ENCODE data around the gene HIVEP2.
"Not testable (repeated sequence)": the region's sequence is repeated elsewhere in the genome, so short reads cannot be mapped to it uniquely, and the experiment has no call there.

HIVEP2 gene, protein sequence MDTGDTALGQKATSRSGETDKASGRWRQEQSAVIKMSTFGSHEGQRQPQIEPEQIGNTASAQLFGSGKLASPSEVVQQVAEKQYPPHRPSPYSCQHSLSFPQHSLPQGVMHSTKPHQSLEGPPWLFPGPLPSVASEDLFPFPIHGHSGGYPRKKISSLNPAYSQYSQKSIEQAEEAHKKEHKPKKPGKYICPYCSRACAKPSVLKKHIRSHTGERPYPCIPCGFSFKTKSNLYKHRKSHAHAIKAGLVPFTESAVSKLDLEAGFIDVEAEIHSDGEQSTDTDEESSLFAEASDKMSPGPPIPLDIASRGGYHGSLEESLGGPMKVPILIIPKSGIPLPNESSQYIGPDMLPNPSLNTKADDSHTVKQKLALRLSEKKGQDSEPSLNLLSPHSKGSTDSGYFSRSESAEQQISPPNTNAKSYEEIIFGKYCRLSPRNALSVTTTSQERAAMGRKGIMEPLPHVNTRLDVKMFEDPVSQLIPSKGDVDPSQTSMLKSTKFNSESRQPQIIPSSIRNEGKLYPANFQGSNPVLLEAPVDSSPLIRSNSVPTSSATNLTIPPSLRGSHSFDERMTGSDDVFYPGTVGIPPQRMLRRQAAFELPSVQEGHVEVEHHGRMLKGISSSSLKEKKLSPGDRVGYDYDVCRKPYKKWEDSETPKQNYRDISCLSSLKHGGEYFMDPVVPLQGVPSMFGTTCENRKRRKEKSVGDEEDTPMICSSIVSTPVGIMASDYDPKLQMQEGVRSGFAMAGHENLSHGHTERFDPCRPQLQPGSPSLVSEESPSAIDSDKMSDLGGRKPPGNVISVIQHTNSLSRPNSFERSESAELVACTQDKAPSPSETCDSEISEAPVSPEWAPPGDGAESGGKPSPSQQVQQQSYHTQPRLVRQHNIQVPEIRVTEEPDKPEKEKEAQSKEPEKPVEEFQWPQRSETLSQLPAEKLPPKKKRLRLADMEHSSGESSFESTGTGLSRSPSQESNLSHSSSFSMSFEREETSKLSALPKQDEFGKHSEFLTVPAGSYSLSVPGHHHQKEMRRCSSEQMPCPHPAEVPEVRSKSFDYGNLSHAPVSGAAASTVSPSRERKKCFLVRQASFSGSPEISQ (N-terminal part only)

DNA sequence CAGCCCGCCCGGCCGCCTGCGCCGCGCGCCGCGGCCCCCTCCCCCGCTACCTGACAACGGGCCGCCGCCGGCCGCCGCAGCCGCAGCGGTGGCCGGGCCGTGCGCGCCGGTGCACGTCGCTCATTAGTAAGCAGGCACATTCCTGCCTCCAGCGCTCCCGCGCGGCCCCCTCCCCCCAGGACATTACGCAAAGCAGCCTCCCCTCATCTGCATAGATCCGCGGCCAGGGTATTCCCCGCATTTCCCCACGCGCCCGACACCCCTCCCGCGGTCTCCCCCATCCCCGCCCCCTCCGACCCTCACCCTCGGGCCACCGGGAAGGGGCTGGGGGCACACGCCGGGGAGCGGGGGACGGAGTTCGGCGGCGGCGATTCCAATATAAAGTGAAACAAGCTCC is at the start of gene HIVEP2:
Gene HIVEP2, minus strand, starts transcription at position 128 of the 397 bp plus-strand sequence. CDS start 170,438 bp downstream, outside the sequence.
- H3K36me3 Mint-ChIP-seq (ENCODE audit: low read depth): no peaks in the 10 kb centered on the region

GRCh38 chr6:142993977-142994376 is 49.0 kb upstream of the HIVEP2 start:
- Mint-ChIP-seq H3K9me3 (peaks cover 5% of the 10 kb centered on the region), H3K27me3 (ENCODE audit: low read depth) (peaks cover 6% of the 10 kb centered on the region), H3K4me3 (no peak overlapping the region), H3K36me3 (ENCODE audit: low read depth) (no peaks in the 10 kb centered on the region), H3K27ac (no peak overlapping the region), H3K4me1 (ENCODE audit: low read depth) (no peaks in the 10 kb centered on the region)
- DNase-seq (ENCODE audit: low spot score): no peak

More for the DNA sequence above, at the start of gene HIVEP2:
- Mint-ChIP-seq H3K9me3 (no peaks in the 10 kb centered on the region), H3K4me3 (peak within 1 kb of the TSS; percentile 99), H3K4me1 (ENCODE audit: low read depth) (peaks cover 38% of the 10 kb centered on the region), H3K27ac (peak within 1 kb of the TSS; percentile 100), H3K27me3 (ENCODE audit: low read depth) (no peaks in the 10 kb centered on the region)
- DNase-seq (ENCODE audit: low spot score): peak; percentile 85

DNA sequence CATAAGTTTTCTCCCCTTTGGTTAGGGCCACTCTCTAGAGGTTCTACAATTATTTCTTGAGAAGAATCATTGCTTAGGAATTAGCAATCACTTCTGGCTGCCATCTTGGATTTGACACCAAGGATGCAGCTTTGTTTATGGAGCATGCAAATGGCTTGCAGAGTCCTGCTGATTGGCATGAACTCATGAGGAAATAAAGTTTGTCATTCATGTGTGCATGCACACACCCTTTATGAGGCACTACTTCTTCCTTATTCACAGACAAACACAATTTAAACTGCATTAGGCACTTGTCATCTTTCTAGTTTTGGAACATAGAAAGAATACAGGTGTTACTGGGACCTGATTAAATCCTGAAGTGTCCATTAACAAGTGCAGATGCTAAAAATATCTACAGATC is 42.5 kb upstream of the HIVEP2 start:
- no peaks in the 10 kb centered on the region for H3K4me1 Mint-ChIP-seq (ENCODE audit: low read depth)
- H3K36me3 Mint-ChIP-seq (ENCODE audit: low read depth): no peaks in the 10 kb centered on the region
- H3K27me3 Mint-ChIP-seq (ENCODE audit: low read depth): peaks cover 3% of the 10 kb centered on the region
- H3K4me3 Mint-ChIP-seq: no peak overlapping the region
- peaks cover 5% of the 10 kb centered on the region for H3K9me3 Mint-ChIP-seq
- H3K27ac Mint-ChIP-seq: no peak overlapping the region
- no peak for DNase-seq (ENCODE audit: low spot score)

DNA sequence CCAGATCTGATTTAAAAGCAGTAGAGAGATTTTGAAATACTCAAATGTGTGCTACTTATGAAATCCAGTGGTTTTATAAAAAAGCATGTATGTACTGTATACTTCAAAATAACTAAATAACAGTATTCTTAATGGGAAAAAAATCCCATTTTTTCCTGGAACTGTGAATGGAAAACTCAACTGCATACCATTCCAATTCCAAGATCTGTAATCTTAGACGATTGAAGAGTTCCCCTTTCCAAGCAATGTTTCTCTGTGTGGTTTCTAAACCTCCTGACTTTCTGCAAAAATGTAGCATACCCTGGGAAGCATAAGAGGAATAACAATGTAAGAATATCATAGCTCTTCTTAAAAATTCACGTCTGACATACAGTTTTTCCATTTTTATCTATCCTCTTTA is 40.3 kb upstream of the HIVEP2 start:
- Mint-ChIP-seq H3K4me3 (no peak overlapping the region), H3K9me3 (peaks cover 20% of the 10 kb centered on the region), H3K36me3 (ENCODE audit: low read depth) (peaks cover 2% of the 10 kb centered on the region), H3K27ac (no peak overlapping the region), H3K27me3 (ENCODE audit: low read depth) (no peaks in the 10 kb centered on the region), H3K4me1 (ENCODE audit: low read depth) (no peaks in the 10 kb centered on the region)
- DNase-seq (ENCODE audit: low spot score): no peak

- H3K4me3 Mint-ChIP-seq: no peak overlapping the region
- no peak overlapping the region for H3K27ac Mint-ChIP-seq
- no peaks in the 10 kb centered on the region for H3K4me1 Mint-ChIP-seq (ENCODE audit: low read depth)
- peaks cover 16% of the 10 kb centered on the region for H3K9me3 Mint-ChIP-seq
- peaks cover 2% of the 10 kb centered on the region for H3K36me3 Mint-ChIP-seq (ENCODE audit: low read depth)
- H3K27me3 Mint-ChIP-seq (ENCODE audit: low read depth): no peaks in the 10 kb centered on the region
- DNase-seq (ENCODE audit: low spot score): no peak
Observed at GRCh38 chr6:142984386-142984785, 39.4 kb upstream of the HIVEP2 start.

- no peak overlapping the region for H3K4me3 Mint-ChIP-seq
- H3K4me1 Mint-ChIP-seq (ENCODE audit: low read depth): peaks cover 8% of the 10 kb centered on the region
- H3K9me3 Mint-ChIP-seq: peaks cover 4% of the 10 kb centered on the region
- no peak for DNase-seq (ENCODE audit: low spot score)
- H3K27me3 Mint-ChIP-seq (ENCODE audit: low read depth): peaks cover 3% of the 10 kb centered on the region
- no peak overlapping the region for H3K27ac Mint-ChIP-seq
- H3K36me3 Mint-ChIP-seq (ENCODE audit: low read depth): no peaks in the 10 kb centered on the region
Observed at GRCh38 chr6:142975365-142975764, 30.4 kb upstream of the HIVEP2 start.

- H3K9me3 Mint-ChIP-seq; H3K36me3 Mint-ChIP-seq (ENCODE audit: low read depth); H3K4me1 Mint-ChIP-seq (ENCODE audit: low read depth); DNase-seq (ENCODE audit: low spot score); H3K27me3 Mint-ChIP-seq (ENCODE audit: low read depth); H3K27ac Mint-ChIP-seq; H3K4me3 Mint-ChIP-seq: not testable (repeated sequence)
Observed at GRCh38 chr6:142970941-142971340, 26.0 kb upstream of the HIVEP2 start.

- no peaks in the 10 kb centered on the region for H3K4me1 Mint-ChIP-seq (ENCODE audit: low read depth)
- peaks cover 2% of the 10 kb centered on the region for H3K9me3 Mint-ChIP-seq
- H3K27ac Mint-ChIP-seq: no peak overlapping the region
- H3K4me3 Mint-ChIP-seq: no peak overlapping the region
- H3K27me3 Mint-ChIP-seq (ENCODE audit: low read depth): no peaks in the 10 kb centered on the region
- no peak for DNase-seq (ENCODE audit: low spot score)
- H3K36me3 Mint-ChIP-seq (ENCODE audit: low read depth): no peaks in the 10 kb centered on the region
Observed at GRCh38 chr6:142968601-142969000, 23.6 kb upstream of the HIVEP2 start.

GRCh38 chr6:142966294-142966693 is 21.3 kb upstream of the HIVEP2 start:
- H3K9me3 Mint-ChIP-seq: no peaks in the 10 kb centered on the region
- no peak overlapping the region for H3K27ac Mint-ChIP-seq
- no peaks in the 10 kb centered on the region for H3K36me3 Mint-ChIP-seq (ENCODE audit: low read depth)
- no peaks in the 10 kb centered on the region for H3K4me1 Mint-ChIP-seq (ENCODE audit: low read depth)
- no peak for DNase-seq (ENCODE audit: low spot score)
- no peak overlapping the region for H3K4me3 Mint-ChIP-seq
- H3K27me3 Mint-ChIP-seq (ENCODE audit: low read depth): no peaks in the 10 kb centered on the region

- H3K27ac Mint-ChIP-seq: no peak overlapping the region
- H3K4me1 Mint-ChIP-seq (ENCODE audit: low read depth): no peaks in the 10 kb centered on the region
- no peaks in the 10 kb centered on the region for H3K9me3 Mint-ChIP-seq
- no peaks in the 10 kb centered on the region for H3K27me3 Mint-ChIP-seq (ENCODE audit: low read depth)
- H3K36me3 Mint-ChIP-seq (ENCODE audit: low read depth): no peaks in the 10 kb centered on the region
- no peak for DNase-seq (ENCODE audit: low spot score)
- no peak overlapping the region for H3K4me3 Mint-ChIP-seq
Observed at GRCh38 chr6:142965164-142965563, 20.2 kb upstream of the HIVEP2 start.

GRCh38 chr6:142960098-142960497 is 15.1 kb upstream of the HIVEP2 start:
- DNase-seq (ENCODE audit: low spot score): no peak
- no peak overlapping the region for H3K27ac Mint-ChIP-seq

GRCh38 chr6:142958343-142958742 is 13.4 kb upstream of the HIVEP2 start:
- no peak overlapping the region for H3K4me3 Mint-ChIP-seq
- H3K9me3 Mint-ChIP-seq: no peaks in the 10 kb centered on the region
- H3K4me1 Mint-ChIP-seq (ENCODE audit: low read depth): no peaks in the 10 kb centered on the region
- no peak overlapping the region for H3K27ac Mint-ChIP-seq
- no peaks in the 10 kb centered on the region for H3K27me3 Mint-ChIP-seq (ENCODE audit: low read depth)
- no peaks in the 10 kb centered on the region for H3K36me3 Mint-ChIP-seq (ENCODE audit: low read depth)
- DNase-seq (ENCODE audit: low spot score): no peak

More at GRCh38 chr6:142960098-142960497, 15.1 kb upstream of the HIVEP2 start:
- no peaks in the 10 kb centered on the region for H3K4me1 Mint-ChIP-seq (ENCODE audit: low read depth)
- H3K27me3 Mint-ChIP-seq (ENCODE audit: low read depth): no peaks in the 10 kb centered on the region
- no peak overlapping the region for H3K4me3 Mint-ChIP-seq
- H3K36me3 Mint-ChIP-seq (ENCODE audit: low read depth): no peaks in the 10 kb centered on the region
- no peaks in the 10 kb centered on the region for H3K9me3 Mint-ChIP-seq

- no peak overlapping the region for H3K4me3 Mint-ChIP-seq
- H3K4me1 Mint-ChIP-seq (ENCODE audit: low read depth): no peaks in the 10 kb centered on the region
- no peaks in the 10 kb centered on the region for H3K36me3 Mint-ChIP-seq (ENCODE audit: low read depth)
- H3K27me3 Mint-ChIP-seq (ENCODE audit: low read depth): no peaks in the 10 kb centered on the region
- no peak for DNase-seq (ENCODE audit: low spot score)
- no peaks in the 10 kb centered on the region for H3K9me3 Mint-ChIP-seq
- H3K27ac Mint-ChIP-seq: no peak overlapping the region
Observed at GRCh38 chr6:142956726-142957125, 11.8 kb upstream of the HIVEP2 start.

- Mint-ChIP-seq H3K4me1 (ENCODE audit: low read depth) (no peaks in the 10 kb centered on the region), H3K9me3 (no peaks in the 10 kb centered on the region), H3K4me3 (no peak overlapping the region), H3K27me3 (ENCODE audit: low read depth) (peaks cover 3% of the 10 kb centered on the region), H3K27ac (no peak overlapping the region), H3K36me3 (ENCODE audit: low read depth) (no peaks in the 10 kb centered on the region)
- no peak for DNase-seq (ENCODE audit: low spot score)
Observed at GRCh38 chr6:142954844-142955243, 9.9 kb upstream of the HIVEP2 start.

Data from T-helper 2 cell treated with Interferon-gamma antibody and Interleukin-4, amounts not matched to agents 5 μg/mL and 100 μg/mL, for 36 hours (primary cell).